ENCODE results near the gene PCDHB10.
"Not testable (repeated sequence)": the region's sequence is repeated elsewhere in the genome, so short reads cannot be mapped to it uniquely, and the experiment has no call there.

DNA sequence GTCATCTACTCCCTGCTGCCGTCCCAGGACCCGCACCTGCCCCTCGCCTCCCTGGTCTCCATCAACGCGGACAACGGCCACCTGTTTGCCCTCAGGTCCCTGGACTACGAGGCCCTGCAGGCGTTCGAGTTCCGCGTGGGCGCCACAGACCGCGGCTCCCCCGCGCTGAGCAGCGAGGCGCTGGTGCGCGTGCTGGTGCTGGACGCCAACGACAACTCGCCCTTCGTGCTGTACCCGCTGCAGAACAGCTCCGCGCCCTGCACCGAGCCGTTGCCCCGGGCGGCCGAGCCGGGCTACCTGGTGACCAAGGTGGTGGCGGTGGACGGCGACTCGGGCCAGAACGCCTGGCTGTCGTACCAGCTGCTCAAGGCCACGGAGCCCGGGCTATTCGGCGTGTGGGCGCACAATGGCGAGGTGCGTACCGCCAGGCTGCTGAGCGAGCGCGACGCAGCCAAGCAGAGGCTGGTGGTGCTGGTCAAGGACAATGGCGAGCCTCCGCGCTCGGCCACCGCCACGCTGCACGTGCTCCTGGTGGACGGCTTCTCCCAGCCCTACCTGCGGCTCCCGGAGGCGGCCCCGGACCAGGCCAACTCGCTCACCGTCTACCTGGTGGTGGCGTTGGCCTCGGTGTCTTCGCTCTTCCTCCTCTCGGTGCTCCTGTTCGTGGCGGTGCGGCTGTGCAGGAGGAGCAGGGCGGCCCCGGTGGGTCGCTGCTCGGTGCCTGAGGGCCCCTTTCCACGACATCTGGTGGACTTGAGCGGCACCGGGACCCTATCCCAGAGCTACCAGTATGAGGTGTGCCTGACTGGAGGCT is 17.7 kb upstream of the PCDHB10 start:
- TF ChIP-seq, protein P1, sequence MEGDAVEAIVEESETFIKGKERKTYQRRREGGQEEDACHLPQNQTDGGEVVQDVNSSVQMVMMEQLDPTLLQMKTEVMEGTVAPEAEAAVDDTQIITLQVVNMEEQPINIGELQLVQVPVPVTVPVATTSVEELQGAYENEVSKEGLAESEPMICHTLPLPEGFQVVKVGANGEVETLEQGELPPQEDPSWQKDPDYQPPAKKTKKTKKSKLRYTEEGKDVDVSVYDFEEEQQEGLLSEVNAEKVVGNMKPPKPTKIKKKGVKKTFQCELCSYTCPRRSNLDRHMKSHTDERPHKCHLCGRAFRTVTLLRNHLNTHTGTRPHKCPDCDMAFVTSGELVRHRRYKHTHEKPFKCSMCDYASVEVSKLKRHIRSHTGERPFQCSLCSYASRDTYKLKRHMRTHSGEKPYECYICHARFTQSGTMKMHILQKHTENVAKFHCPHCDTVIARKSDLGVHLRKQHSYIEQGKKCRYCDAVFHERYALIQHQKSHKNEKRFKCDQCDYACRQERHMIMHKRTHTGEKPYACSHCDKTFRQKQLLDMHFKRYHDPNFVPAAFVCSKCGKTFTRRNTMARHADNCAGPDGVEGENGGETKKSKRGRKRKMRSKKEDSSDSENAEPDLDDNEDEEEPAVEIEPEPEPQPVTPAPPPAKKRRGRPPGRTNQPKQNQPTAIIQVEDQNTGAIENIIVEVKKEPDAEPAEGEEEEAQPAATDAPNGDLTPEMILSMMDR (IDR thresholded peaks at IDR 0.05): not testable (repeated sequence)
- TF ChIP-seq POLR2A (IDR thresholded peaks at IDR 0.05): not testable (repeated sequence)

Measured in gastroesophageal sphincter (tissue), 3 donors.